WTC11 (cell line): ENCODE results near the gene PROSER3. TPM values are rescaled to one million over a fixed set of nuclear protein-coding genes. Genes with fewer than 3 reads are reported as not detected.
"Not testable (repeated sequence)": the region's sequence is repeated elsewhere in the genome, so short reads cannot be mapped to it uniquely, and the experiment has no call there.

Experiments
- ATAC-seq: fragments of 200-7000 bp; cut with Tn5 transposase; 2 replicates; pipeline ENCODE4 v1.10.0; 2021; ENCODE audit warnings: mild to moderate bottlenecking, moderate library complexity
- CTCF ChIA-PET: fragments of 300-600 bp; sonication (Branson Sonifier 250); formaldehyde crosslinking; loops from one replicate; lab custom pipeline; 2021; ENCODE audit warnings: antibody characterized with exemption; lab: Charles Lee
- POLR2A ChIA-PET: fragments of 350-600 bp; sonication (Branson Sonifier 250); formaldehyde crosslinking; loops from one replicate; lab custom pipeline; 2021; ENCODE audit warnings: antibody characterized with exemption; lab: Charles Lee
- DNase-seq: peaks from one replicate; pipeline ENCODE4 v3.0.0; 2021; ENCODE audit warnings: low spot score
- H3K27ac Mint-ChIP-seq: 2 replicates; pipeline ENCODE4 v1.8.0; 2021; ENCODE audit warnings: mixed read lengths
- H3K27me3 Mint-ChIP-seq: 2 replicates; pipeline ENCODE4 v1.8.0; 2021; ENCODE audit warnings: low read depth, mild to moderate bottlenecking, moderate library complexity, mixed read lengths
- H3K36me3 Mint-ChIP-seq: 2 replicates; pipeline ENCODE4 v1.8.0; 2021; ENCODE audit warnings: mixed read lengths
- H3K4me1 Mint-ChIP-seq: 2 replicates; pipeline ENCODE4 v1.8.0; 2022; ENCODE audit warnings: mixed read lengths
- H3K4me3 Mint-ChIP-seq: 2 replicates; pipeline ENCODE4 v1.8.0; 2021; ENCODE audit warnings: mild to moderate bottlenecking, moderate library complexity, mixed read lengths
- H3K9me3 Mint-ChIP-seq: 2 replicates; pipeline ENCODE4 v1.8.0; 2021; ENCODE audit warnings: mixed read lengths
- ATF1 ChIP-seq: sonication (generic); formaldehyde crosslinking; IDR thresholded peaks from 2 replicates; pipeline ENCODE4 v1.8.1; 2023; ENCODE audit warnings: mild to moderate bottlenecking, moderate library complexity, missing genetic modification reagents
- ELF4 ChIP-seq: sonication (generic); formaldehyde crosslinking; IDR thresholded peaks from 2 replicates; pipeline ENCODE4 v1.8.1; 2022; ENCODE audit warnings: low read depth, mild to moderate bottlenecking, moderate library complexity, missing genetic modification reagents
- ESRRA ChIP-seq: sonication (generic); formaldehyde crosslinking; IDR thresholded peaks from 2 replicates; pipeline ENCODE4 v1.8.1; 2022; ENCODE audit warnings: mild to moderate bottlenecking, missing genetic modification reagents, borderline replicate concordance
- FOXK1 ChIP-seq: sonication (generic); formaldehyde crosslinking; IDR thresholded peaks from 2 replicates; pipeline ENCODE4 v1.8.0; 2022; ENCODE audit warnings: mild to moderate bottlenecking, moderate library complexity, missing genetic modification reagents
- GTF2I ChIP-seq: fragments of 250-450 bp; sonication (Bioruptor Pico); conservative IDR thresholded peaks from 2 replicates; pipeline ENCODE4 v1.4.0; 2021; ENCODE audit warnings: mild to moderate bottlenecking
- MYBL2 ChIP-seq: sonication (generic); formaldehyde crosslinking; IDR thresholded peaks from 2 replicates; pipeline ENCODE4 v1.8.1; 2023; ENCODE audit warnings: mild to moderate bottlenecking, moderate library complexity, missing genetic modification reagents
- NR1H2 ChIP-seq: sonication (generic); formaldehyde crosslinking; IDR thresholded peaks from 2 replicates; pipeline ENCODE4 v1.9.0; 2021; ENCODE audit warnings: mild to moderate bottlenecking, moderate library complexity, missing genetic modification reagents
- TP53 ChIP-seq: sonication (generic); formaldehyde crosslinking; IDR thresholded peaks from 2 replicates; pipeline ENCODE4 v1.8.1; 2023; ENCODE audit warnings: mild to moderate bottlenecking, missing genetic modification reagents
- ZBTB21 ChIP-seq: sonication (generic); formaldehyde crosslinking; IDR thresholded peaks from 2 replicates; pipeline ENCODE4 v1.8.1; 2023; ENCODE audit warnings: mild to moderate bottlenecking, missing genetic modification reagents, borderline replicate concordance
- ZNF121 ChIP-seq: sonication (generic); formaldehyde crosslinking; IDR thresholded peaks from 2 replicates; pipeline ENCODE4 v1.8.0; 2023; ENCODE audit warnings: missing genetic modification reagents
- ZNF219 ChIP-seq: sonication (generic); formaldehyde crosslinking; IDR thresholded peaks from 2 replicates; pipeline ENCODE4 v1.8.0; 2023; ENCODE audit warnings: missing genetic modification reagents, mild to moderate bottlenecking, borderline replicate concordance
- ZNF423 ChIP-seq: fragments of 250-450 bp; sonication (Bioruptor Pico); IDR thresholded peaks from 2 replicates; pipeline ENCODE4 v2.1.2; 2022; ENCODE audit warnings: mild to moderate bottlenecking, moderate library complexity
- total RNA-seq: library from RNA; stranded (reverse); gene quantifications from 3 replicates; pipeline ENCODE4 v1.2.3, GENCODE V29; 2021
- TF ChIP-seq, protein P1 (sequence below): fragments of 250-450 bp; sonication (Bioruptor Pico); IDR thresholded peaks from 2 replicates; pipeline ENCODE4 v1.8.0; 2021; ENCODE audit warnings: mild to moderate bottlenecking
- TF ChIP-seq, protein P2 (sequence below): sonication (generic); formaldehyde crosslinking; IDR thresholded peaks from 2 replicates; pipeline ENCODE4 v1.8.1; 2022; ENCODE audit warnings: missing genetic modification reagents, borderline replicate concordance
- TF ChIP-seq, protein P3 (sequence below): sonication (generic); formaldehyde crosslinking; IDR thresholded peaks from 2 replicates; pipeline ENCODE4 v1.8.0; 2023; ENCODE audit warnings: mild to moderate bottlenecking, missing genetic modification reagents
- TF ChIP-seq, protein P4 (sequence below): sonication (generic); formaldehyde crosslinking; IDR thresholded peaks from 2 replicates; pipeline ENCODE4 v1.8.1; 2023; ENCODE audit warnings: mild to moderate bottlenecking, missing genetic modification reagents, moderate library complexity
- TF ChIP-seq, protein P5 (sequence below): sonication (generic); formaldehyde crosslinking; IDR thresholded peaks from 2 replicates; pipeline ENCODE4 v1.8.1; 2022; ENCODE audit warnings: mild to moderate bottlenecking, moderate library complexity, missing genetic modification reagents
- TF ChIP-seq, protein P6 (sequence below): fragments of 200-600 bp; IDR thresholded peaks from 2 replicates; pipeline ENCODE4 v1.8.0; 2022; ENCODE audit warnings: antibody characterized with exemption

Gene PROSER3
- total RNA-seq, 1 experiment from 2014 or later, result 32.9 TPM

DNA sequence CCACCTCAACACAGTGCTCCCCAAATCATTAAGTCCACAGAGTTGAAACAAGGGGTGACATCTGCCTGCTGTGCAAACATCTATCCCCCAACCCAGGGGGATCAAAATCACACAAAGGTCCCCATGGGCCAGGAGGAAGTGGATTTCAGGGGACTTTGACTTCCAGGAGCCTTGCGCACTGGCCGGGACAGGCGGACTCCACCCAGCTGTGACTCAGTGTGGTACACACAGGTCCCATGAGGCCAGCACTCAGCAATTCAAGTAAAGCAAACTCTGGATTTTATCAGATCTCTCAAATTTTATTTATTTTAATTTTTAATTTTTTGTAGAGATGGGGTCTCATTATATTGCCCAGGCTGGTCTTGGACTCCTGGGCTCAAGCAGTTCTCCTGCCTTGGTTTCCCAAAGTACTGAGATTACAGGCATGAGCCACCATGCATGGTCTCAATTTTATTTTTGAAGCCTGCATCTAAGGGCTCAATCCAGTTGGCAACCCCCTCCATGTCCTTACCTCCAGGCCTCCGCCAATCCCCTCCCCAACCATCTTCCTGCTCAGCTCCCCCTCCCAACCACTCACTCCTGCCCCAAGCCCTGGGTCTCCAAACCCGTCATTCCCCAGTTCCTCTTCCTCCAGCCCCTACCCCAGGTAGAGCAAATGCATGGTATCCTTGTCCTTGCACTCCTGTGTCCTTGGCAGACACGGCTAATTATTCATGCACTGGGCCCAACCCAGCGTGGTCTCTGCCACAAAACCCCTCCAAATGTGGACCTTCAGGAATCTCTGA, 35.6 kb downstream of the PROSER3 start (continued):
- TF ChIP-seq, protein P1, sequence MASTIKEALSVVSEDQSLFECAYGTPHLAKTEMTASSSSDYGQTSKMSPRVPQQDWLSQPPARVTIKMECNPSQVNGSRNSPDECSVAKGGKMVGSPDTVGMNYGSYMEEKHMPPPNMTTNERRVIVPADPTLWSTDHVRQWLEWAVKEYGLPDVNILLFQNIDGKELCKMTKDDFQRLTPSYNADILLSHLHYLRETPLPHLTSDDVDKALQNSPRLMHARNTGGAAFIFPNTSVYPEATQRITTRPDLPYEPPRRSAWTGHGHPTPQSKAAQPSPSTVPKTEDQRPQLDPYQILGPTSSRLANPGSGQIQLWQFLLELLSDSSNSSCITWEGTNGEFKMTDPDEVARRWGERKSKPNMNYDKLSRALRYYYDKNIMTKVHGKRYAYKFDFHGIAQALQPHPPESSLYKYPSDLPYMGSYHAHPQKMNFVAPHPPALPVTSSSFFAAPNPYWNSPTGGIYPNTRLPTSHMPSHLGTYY (CRISPR knock-in tag), result no peak
- TF ChIP-seq, protein P2, sequence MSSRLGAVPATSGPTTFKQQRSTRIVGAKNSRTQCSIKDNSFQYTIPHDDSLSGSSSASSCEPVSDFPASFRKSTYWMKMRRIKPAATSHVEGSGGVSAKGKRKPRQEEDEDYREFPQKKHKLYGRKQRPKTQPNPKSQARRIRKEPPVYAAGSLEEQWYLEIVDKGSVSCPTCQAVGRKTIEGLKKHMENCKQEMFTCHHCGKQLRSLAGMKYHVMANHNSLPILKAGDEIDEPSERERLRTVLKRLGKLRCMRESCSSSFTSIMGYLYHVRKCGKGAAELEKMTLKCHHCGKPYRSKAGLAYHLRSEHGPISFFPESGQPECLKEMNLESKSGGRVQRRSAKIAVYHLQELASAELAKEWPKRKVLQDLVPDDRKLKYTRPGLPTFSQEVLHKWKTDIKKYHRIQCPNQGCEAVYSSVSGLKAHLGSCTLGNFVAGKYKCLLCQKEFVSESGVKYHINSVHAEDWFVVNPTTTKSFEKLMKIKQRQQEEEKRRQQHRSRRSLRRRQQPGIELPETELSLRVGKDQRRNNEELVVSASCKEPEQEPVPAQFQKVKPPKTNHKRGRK (CRISPR knock-in tag), result no peak
- TF ChIP-seq, protein P3, sequence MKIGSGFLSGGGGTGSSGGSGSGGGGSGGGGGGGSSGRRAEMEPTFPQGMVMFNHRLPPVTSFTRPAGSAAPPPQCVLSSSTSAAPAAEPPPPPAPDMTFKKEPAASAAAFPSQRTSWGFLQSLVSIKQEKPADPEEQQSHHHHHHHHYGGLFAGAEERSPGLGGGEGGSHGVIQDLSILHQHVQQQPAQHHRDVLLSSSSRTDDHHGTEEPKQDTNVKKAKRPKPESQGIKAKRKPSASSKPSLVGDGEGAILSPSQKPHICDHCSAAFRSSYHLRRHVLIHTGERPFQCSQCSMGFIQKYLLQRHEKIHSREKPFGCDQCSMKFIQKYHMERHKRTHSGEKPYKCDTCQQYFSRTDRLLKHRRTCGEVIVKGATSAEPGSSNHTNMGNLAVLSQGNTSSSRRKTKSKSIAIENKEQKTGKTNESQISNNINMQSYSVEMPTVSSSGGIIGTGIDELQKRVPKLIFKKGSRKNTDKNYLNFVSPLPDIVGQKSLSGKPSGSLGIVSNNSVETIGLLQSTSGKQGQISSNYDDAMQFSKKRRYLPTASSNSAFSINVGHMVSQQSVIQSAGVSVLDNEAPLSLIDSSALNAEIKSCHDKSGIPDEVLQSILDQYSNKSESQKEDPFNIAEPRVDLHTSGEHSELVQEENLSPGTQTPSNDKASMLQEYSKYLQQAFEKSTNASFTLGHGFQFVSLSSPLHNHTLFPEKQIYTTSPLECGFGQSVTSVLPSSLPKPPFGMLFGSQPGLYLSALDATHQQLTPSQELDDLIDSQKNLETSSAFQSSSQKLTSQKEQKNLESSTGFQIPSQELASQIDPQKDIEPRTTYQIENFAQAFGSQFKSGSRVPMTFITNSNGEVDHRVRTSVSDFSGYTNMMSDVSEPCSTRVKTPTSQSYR (CRISPR knock-in tag), result no peak
- TF ChIP-seq ZNF121 (no peak), NR1H2 (CRISPR knock-in tag) (no peak)

DNA sequence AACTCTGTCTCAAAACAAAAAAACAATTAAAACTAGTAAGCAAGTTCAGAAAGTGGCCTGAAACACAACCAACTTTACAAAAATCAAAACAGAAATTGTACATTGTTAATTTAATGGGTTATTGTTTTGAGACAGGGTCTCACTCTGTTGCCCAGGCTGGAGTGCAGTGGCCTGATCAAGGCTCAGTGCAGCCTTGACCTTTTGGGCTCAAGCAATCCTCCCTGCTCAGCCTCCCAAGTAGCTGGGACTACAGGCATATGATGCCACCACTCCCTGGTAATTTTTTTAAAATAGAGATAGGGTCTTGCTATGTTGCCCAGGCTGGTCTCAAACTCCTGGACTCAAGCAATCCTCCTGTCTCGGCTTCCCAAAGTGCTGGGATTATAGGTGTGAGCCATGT, 37.6 kb downstream of the PROSER3 start:
- DNase-seq, ATAC-seq, H3K36me3 Mint-ChIP-seq, H3K4me3 Mint-ChIP-seq, H3K27ac Mint-ChIP-seq, H3K9me3 Mint-ChIP-seq: not testable (repeated sequence)
- peaks cover 12% of the 10 kb centered on the region for H3K4me1 Mint-ChIP-seq
- CTCF ChIA-PET, result interaction anchor here (3.3 kb wide), 1 partner anchor 10 kb away, joined by 26 read pairs; no protein-coding TSS in a partner anchor
- peaks cover 50% of the 10 kb centered on the region for H3K27me3 Mint-ChIP-seq
- POLR2A ChIA-PET, result interaction anchor here (0.6 kb wide), 1 partner anchor 109 kb away, joined by 3 read pairs; no protein-coding TSS in a partner anchor

DNA sequence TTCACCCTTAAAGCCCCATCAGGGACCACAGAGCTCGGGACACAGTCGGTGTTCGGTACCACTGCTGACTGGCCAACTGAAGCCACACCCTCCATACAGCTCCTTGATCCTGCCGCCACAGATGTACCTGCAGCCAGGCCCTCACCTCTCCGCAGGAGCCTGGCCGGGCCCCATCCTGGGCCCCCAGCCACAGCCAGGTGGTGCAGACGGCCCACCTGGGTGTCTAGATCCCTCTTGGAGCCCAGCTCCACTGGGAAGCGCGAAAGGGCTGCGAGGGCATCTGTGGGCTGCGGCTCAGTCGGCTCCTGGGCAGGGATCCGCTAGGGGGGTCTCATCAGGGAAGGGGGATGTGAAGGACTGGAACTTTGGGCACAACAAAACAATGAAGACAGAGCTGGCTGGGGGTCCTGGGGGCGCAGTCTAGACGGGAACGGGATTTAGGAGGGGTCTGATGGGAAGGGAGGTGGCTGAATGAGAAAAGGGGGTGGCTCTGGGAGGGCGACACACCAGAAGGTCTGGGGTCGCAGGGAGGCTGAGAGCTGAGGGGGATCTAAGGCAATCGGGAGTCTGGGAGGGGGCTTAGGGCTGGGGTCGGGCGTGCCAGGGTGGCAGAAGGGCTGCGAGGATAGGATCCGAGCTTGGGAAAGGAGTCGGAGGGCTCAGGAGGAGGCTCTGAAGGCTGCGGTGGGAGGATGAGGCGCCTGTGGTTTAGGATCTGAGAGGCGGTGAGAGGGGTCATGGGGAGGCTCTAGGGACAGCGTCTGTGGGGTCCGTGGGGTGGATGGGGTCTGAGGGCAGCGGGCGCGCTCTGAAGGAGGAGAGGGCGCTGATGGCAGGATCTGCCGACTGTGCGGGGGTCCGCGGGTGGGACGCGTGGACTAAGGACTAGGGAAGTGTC, 38.9 kb downstream of the PROSER3 start:
- Mint-ChIP-seq H3K27ac (no peak overlapping the region), H3K27me3 (peaks cover 54% of the 10 kb centered on the region), H3K4me1 (peaks cover 12% of the 10 kb centered on the region), H3K36me3 (no peaks in the 10 kb centered on the region), H3K9me3 (no peaks in the 10 kb centered on the region), H3K4me3 (peak overlapping the region; percentile 69)
- POLR2A ChIA-PET, result no interaction called here
- DNase-seq, result no peak
- 0 out of 2 replicates have a peak, but pooled peaks have one; percentile 7 for ATAC-seq
- CTCF ChIA-PET, result interaction anchor here (0.6 to 3.3 kb wide), 5 partner anchors 12 to 180 kb away, joined by 3 to 26 read pairs (median 5); no protein-coding TSS in a partner anchor
- no peak for TF ChIP-seq ZNF219 (CRISPR knock-in tag)
- TF ChIP-seq ZNF423 (CRISPR knock-in tag), result no peak

DNA sequence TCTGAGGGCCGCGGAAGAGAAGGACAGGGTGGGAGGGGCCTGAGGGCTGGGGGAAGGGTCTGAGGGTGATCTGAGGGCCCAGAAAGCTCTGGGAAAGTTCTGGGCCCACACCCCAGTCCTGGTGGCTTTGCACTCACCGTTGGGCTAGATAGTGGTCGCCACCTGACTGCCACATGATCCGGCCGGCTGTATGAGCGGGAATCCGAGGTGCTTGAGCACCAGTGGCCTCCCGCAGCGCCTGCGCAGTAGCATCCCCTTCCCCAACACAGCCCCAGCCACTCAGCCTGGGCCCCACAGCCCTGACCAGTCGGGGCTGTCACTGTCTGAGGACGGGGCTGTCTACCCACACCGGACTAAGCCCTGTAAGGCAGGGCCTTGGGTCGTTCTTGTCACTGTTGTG, 39.7 kb downstream of the PROSER3 start:
- peaks cover 55% of the 10 kb centered on the region for H3K27me3 Mint-ChIP-seq
- TF ChIP-seq FOXK1 (CRISPR knock-in tag), result no peak; the same call in 1 of the 2 replicates
- TF ChIP-seq TP53 (CRISPR knock-in tag), result peak; percentile 82
- no peak for TF ChIP-seq ATF1 (CRISPR knock-in tag)
- TF ChIP-seq MYBL2 (CRISPR knock-in tag), result peak; percentile 33; the same call in 1 of the 2 replicates
- TF ChIP-seq ELF4 (CRISPR knock-in tag), result no peak
- TF ChIP-seq, protein P4, sequence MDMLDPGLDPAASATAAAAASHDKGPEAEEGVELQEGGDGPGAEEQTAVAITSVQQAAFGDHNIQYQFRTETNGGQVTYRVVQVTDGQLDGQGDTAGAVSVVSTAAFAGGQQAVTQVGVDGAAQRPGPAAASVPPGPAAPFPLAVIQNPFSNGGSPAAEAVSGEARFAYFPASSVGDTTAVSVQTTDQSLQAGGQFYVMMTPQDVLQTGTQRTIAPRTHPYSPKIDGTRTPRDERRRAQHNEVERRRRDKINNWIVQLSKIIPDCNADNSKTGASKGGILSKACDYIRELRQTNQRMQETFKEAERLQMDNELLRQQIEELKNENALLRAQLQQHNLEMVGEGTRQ, result peak; percentile 65
- TF ChIP-seq, protein P5, sequence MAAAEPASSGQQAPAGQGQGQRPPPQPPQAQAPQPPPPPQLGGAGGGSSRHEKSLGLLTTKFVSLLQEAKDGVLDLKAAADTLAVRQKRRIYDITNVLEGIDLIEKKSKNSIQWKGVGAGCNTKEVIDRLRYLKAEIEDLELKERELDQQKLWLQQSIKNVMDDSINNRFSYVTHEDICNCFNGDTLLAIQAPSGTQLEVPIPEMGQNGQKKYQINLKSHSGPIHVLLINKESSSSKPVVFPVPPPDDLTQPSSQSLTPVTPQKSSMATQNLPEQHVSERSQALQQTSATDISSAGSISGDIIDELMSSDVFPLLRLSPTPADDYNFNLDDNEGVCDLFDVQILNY (CRISPR knock-in tag), result no peak
- TF ChIP-seq GTF2I, result no peak
- TF ChIP-seq, protein P6, sequence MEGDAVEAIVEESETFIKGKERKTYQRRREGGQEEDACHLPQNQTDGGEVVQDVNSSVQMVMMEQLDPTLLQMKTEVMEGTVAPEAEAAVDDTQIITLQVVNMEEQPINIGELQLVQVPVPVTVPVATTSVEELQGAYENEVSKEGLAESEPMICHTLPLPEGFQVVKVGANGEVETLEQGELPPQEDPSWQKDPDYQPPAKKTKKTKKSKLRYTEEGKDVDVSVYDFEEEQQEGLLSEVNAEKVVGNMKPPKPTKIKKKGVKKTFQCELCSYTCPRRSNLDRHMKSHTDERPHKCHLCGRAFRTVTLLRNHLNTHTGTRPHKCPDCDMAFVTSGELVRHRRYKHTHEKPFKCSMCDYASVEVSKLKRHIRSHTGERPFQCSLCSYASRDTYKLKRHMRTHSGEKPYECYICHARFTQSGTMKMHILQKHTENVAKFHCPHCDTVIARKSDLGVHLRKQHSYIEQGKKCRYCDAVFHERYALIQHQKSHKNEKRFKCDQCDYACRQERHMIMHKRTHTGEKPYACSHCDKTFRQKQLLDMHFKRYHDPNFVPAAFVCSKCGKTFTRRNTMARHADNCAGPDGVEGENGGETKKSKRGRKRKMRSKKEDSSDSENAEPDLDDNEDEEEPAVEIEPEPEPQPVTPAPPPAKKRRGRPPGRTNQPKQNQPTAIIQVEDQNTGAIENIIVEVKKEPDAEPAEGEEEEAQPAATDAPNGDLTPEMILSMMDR, result no peak
- no peak for TF ChIP-seq ZBTB21 (CRISPR knock-in tag)
- peak; percentile 44; the same call in 1 of the 2 replicates for TF ChIP-seq ESRRA (CRISPR knock-in tag)

More for the DNA sequence above, 39.7 kb downstream of the PROSER3 start:
- Mint-ChIP-seq H3K27ac (no peak overlapping the region), H3K36me3 (no peaks in the 10 kb centered on the region), H3K4me1 (peaks cover 12% of the 10 kb centered on the region), H3K4me3 (peak overlapping the region; percentile 69), H3K9me3 (no peaks in the 10 kb centered on the region)
- ATAC-seq, result peak; percentile 86
- peak; percentile 69 for DNase-seq
- ChIA-PET POLR2A (no interaction called here), CTCF (interaction anchor here (0.5 to 3.3 kb wide), 5 partner anchors 12 to 643 kb away, joined by 3 to 26 read pairs (median 5); partner anchors contain the start of gene FXYD5)
